CD4-positive, alpha-beta T cell treated with Interleukin-4 for 1 hour (primary cell): ENCODE results near the gene DPEP1.
"Not testable (repeated sequence)": the region's sequence is repeated elsewhere in the genome, so short reads cannot be mapped to it uniquely, and the experiment has no call there.

Experiments used
- DNase-seq, 2 donors: peaks; one replicate each; pipeline ENCODE4 v3.0.0-alpha.2; 2020 to 2022

Gene DPEP1

GRCh38 chr16:89613231-89613953, at the start of gene DPEP1:
Gene DPEP1, plus strand, starts transcription at chr16:89613642. Its CDS starts 16,769 bp downstream, at chr16:89630411.
- no peak for DNase-seq

GRCh38 chr16:89564476-89565255, 48.8 kb upstream of the DPEP1 start:
- DNase-seq = no peak

GRCh38 chr16:89565256-89565505, 48.3 kb upstream of the DPEP1 start:
- no peak for DNase-seq

- DNase-seq = peak; percentile 28 to 49
Measured at GRCh38 chr16:89565506-89566372, 47.7 kb upstream of the DPEP1 start.

GRCh38 chr16:89567656-89568594, 45.5 kb upstream of the DPEP1 start:
- no peak for DNase-seq

- no peak for DNase-seq
Measured at GRCh38 chr16:89569506-89570341, 43.7 kb upstream of the DPEP1 start.

- DNase-seq = no peak
Measured at GRCh38 chr16:89570342-89570923, 43.0 kb upstream of the DPEP1 start.

- not testable (repeated sequence) for DNase-seq
Measured at GRCh38 chr16:89570983-89571598, 42.4 kb upstream of the DPEP1 start.

GRCh38 chr16:89571636-89572035, 41.8 kb upstream of the DPEP1 start:
- DNase-seq = no peak

GRCh38 chr16:89572073-89572484, 41.4 kb upstream of the DPEP1 start:
- no peak for DNase-seq

GRCh38 chr16:89572485-89573205, 40.8 kb upstream of the DPEP1 start:
- DNase-seq = no peak

GRCh38 chr16:89573826-89574680, 39.4 kb upstream of the DPEP1 start:
- DNase-seq = no peak

- peak; percentile 37 to 45 for DNase-seq
Measured at GRCh38 chr16:89574681-89575246, 38.7 kb upstream of the DPEP1 start.

GRCh38 chr16:89575247-89576152, 37.9 kb upstream of the DPEP1 start, which contains the start of gene CPNE7:
Gene CPNE7, plus strand, starts transcription at chr16:89575758. Its CDS starts 140 bp downstream, at chr16:89575898.
- DNase-seq = no peak

- DNase-seq = no peak
Measured at GRCh38 chr16:89576153-89577054, 37.0 kb upstream of the DPEP1 start.
